Measurements from ENCODE around the gene TMEM131. TPM values are rescaled to one million over a fixed set of nuclear protein-coding genes. Genes with fewer than 3 reads are reported as not detected.

Gene TMEM131
- total RNA-seq, 1 donor: 43.6 TPM

DNA sequence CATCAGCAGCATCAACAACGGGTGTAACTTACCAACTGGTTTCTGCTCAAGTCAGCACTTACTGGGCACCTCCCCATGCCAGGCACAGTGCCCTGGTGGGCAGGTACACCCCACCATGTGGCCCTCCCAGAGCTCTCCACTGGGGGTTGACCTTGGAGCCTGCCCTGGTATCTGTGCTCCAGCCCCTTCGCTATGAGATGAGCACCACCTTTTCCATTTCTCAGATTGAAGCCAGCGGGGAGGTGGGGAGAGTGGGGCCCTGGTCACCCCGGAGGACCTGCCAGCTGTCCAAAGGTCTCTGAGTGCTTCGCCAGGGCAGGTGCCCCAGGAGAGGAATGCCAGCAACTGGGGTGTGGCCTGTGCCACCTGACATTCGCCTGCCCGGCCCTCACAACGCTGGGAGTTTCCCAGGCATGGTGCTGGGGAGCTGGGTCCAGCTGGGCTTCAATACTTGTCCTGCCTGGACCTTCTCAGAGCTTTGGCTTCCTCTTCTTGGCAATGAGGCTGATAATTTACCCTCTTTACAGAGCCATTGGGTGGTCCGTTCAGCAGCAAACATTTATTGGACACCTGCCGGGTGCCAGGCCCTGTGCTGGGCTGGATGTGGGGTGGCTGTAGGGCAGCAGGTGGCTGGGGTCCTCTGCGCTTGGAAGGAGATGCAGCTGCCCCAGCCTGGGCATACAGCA is 288.2 kb downstream of the TMEM131 start:
- TF ChIP-seq, protein P1, sequence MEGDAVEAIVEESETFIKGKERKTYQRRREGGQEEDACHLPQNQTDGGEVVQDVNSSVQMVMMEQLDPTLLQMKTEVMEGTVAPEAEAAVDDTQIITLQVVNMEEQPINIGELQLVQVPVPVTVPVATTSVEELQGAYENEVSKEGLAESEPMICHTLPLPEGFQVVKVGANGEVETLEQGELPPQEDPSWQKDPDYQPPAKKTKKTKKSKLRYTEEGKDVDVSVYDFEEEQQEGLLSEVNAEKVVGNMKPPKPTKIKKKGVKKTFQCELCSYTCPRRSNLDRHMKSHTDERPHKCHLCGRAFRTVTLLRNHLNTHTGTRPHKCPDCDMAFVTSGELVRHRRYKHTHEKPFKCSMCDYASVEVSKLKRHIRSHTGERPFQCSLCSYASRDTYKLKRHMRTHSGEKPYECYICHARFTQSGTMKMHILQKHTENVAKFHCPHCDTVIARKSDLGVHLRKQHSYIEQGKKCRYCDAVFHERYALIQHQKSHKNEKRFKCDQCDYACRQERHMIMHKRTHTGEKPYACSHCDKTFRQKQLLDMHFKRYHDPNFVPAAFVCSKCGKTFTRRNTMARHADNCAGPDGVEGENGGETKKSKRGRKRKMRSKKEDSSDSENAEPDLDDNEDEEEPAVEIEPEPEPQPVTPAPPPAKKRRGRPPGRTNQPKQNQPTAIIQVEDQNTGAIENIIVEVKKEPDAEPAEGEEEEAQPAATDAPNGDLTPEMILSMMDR (IDR thresholded peaks at IDR 0.05; ENCODE audit: insufficient read depth, low read depth, low read length): no peak
- DNase-seq (ENCODE audit: low read depth): no peak
- H3K4me3 ChIP-seq (ENCODE audit: low read depth, low read length): no peak overlapping the region

DNA sequence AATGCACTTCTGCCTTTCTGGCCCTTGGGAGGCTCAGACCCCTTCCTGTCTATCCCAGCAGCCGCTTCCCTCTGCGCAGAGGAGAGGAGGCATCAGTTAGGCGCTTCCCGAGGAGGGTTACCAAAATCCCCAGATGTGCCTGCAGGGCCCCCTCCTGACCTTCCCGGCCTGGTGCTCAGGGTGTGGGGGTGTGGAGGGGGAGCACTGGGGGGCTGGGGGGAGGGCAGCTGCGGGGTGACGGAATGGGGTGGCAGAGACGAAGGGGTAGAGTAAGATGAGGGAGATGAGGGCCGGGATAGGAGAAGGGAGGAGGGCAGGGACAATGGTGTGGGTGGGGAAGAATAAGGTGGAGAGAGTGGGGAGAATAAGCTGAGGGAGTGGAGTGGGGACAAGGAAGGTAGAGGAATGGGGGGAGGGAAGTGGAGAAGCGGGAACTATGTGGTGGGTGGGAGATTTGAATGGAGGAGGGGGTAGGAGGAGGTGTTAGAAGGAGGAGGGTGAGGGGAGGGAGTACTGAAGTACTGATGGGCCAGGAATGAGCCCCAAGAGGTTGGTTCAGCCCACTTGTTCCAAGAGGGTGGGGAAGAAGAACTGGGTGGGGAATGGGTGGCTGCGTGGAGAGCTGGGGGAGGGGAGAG is 288.9 kb downstream of the TMEM131 start:
- H3K4me3 ChIP-seq (ENCODE audit: low read depth, low read length): no peak overlapping the region
- TF ChIP-seq, protein P1 (IDR thresholded peaks at IDR 0.05; ENCODE audit: insufficient read depth, low read depth, low read length): no peak
- DNase-seq (ENCODE audit: low read depth): no peak

Small RNA genes within 50 kb of the gene (small RNA-seq; reads per million reads assigned to genes)
- gene HMGN1P36 (not detected), gene RNU7-96P (not detected)

Other genes starting within 250 kb of the TMEM131 start
- gene VWA3B, start 91.2 kb upstream of the TMEM131 start, total RNA-seq: not detected in 2 replicates

All from fibroblast of villous mesenchyme (primary cell).